Ascending aorta (tissue), 2 donors: ENCODE measurements around the gene MPO. TPM values are rescaled to one million over a fixed set of nuclear protein-coding genes. Genes with fewer than 3 reads are reported as not detected.

Source experiments
- DNase-seq, 2 donors: peaks; one replicate each; pipeline ENCODE4 v3.0.0-alpha.2; 2019; ENCODE audit warnings: low spot score in 2 of 2
- H3K27ac ChIP-seq, 2 donors: fragments of 200-600 bp; sonication (generic); one replicate each; pipeline ENCODE4 v1.5.1; 2016 to 2017; ENCODE audit warnings: mild to moderate bottlenecking in 1 of 2
- H3K27me3 ChIP-seq: fragments of 200-600 bp; sonication (generic); one replicate; pipeline ENCODE4 v1.5.1; 2017
- H3K36me3 ChIP-seq, 2 donors: fragments of 200-600 bp; sonication (generic); one replicate each; pipeline ENCODE4 v1.5.1; 2016
- H3K4me1 ChIP-seq, 2 donors: fragments of 200-600 bp; sonication (generic); one replicate each; pipeline ENCODE4 v1.5.1; 2016 to 2017; ENCODE audit warnings: mild to moderate bottlenecking in 1 of 2
- H3K4me3 ChIP-seq, 2 donors: fragments of 200-600 bp; sonication (generic); one replicate each; pipeline ENCODE4 v1.5.1; 2016 to 2017; ENCODE audit warnings: mild to moderate bottlenecking in 1 of 2
- H3K9me3 ChIP-seq, 2 donors: fragments of 200-600 bp; sonication (generic); one replicate each; pipeline ENCODE4 v1.5.1; 2016
- CTCF ChIP-seq, 3 experiments: fragments of 200-600 bp in 2 of 3; fragments of 450-650 bp in 1 of 3; sonication (generic) in 2 of 3; IDR thresholded peaks; one replicate each; pipeline ENCODE4 v1.5.1; 2016 to 2019; ENCODE audit warnings: antibody characterized with exemption in 3 of 3, mild to moderate bottlenecking in 1 of 3, moderate library complexity in 1 of 3
- intact Hi-C: fragments of 100-400 bp; cut with DNase I; formaldehyde crosslinking; loops from one replicate; pipeline ENCODE4 v1.15.1; 2023
- total RNA-seq: library from RNA; depleted of rRNA; stranded (reverse); fragments of >200 nt; gene quantifications from one replicate; pipeline ENCODE4 v1.1.0, GENCODE V29; 2016

MPO gene
- total RNA-seq, 1 donor from 2014 or later: 1.8 TPM

- no peak for DNase-seq
- Histone ChIP-seq H3K27ac (no peak overlapping the region), H3K9me3 (no peaks in the 10 kb centered on the region), H3K4me3 (no peak overlapping the region), H3K27me3 (no peaks in the 10 kb centered on the region), H3K36me3 (peaks cover 0 to 4% of the 10 kb centered on the region in 2 donors), H3K4me1 (no peaks in the 10 kb centered on the region)
- intact Hi-C loops: no loop called here
- no peak for TF ChIP-seq CTCF (IDR thresholded peaks at IDR 0.05)
These were observed 19.6 kb upstream of the MPO start for GRCh38 chr17:58300336-58300735.

- DNase-seq: no peak
- no peak overlapping the region for H3K27ac ChIP-seq
- intact Hi-C loops: no loop called here
- H3K4me3 ChIP-seq: no peak overlapping the region
- no peaks in the 10 kb centered on the region for H3K9me3 ChIP-seq
- H3K4me1 ChIP-seq: no peaks in the 10 kb centered on the region
- no peaks in the 10 kb centered on the region for H3K27me3 ChIP-seq
- no peaks in the 10 kb centered on the region for H3K36me3 ChIP-seq
- no peak for TF ChIP-seq CTCF (IDR thresholded peaks at IDR 0.05)
These were observed 13.3 kb upstream of the MPO start for GRCh38 chr17:58294034-58294433.

GRCh38 chr17:58291246-58291645 is 10.5 kb upstream of the MPO start:
- no peak for TF ChIP-seq CTCF (IDR thresholded peaks at IDR 0.05)
- H3K4me3 ChIP-seq: no peak overlapping the region
- DNase-seq: no peak
- H3K27ac ChIP-seq: no peak overlapping the region
- no peaks in the 10 kb centered on the region for H3K9me3 ChIP-seq
- intact Hi-C loops: no loop called here
- H3K27me3 ChIP-seq: no peaks in the 10 kb centered on the region
- no peaks in the 10 kb centered on the region for H3K4me1 ChIP-seq
- H3K36me3 ChIP-seq: no peaks in the 10 kb centered on the region

- TF ChIP-seq CTCF (IDR thresholded peaks at IDR 0.05): no peak
- no peaks in the 10 kb centered on the region for H3K4me1 ChIP-seq
- intact Hi-C loops: no loop called here
These were observed 9.1 kb upstream of the MPO start for GRCh38 chr17:58289869-58290268.

GRCh38 chr17:58285422-58285810 is 4.7 kb upstream of the MPO start:
- Histone ChIP-seq H3K27me3 (no peaks in the 10 kb centered on the region), H3K4me3 (no peak overlapping the region), H3K27ac (no peak overlapping the region), H3K9me3 (no peaks in the 10 kb centered on the region), H3K4me1 (no peaks in the 10 kb centered on the region), H3K36me3 (no peaks in the 10 kb centered on the region)
- intact Hi-C loops: no loop called here
- no peak for DNase-seq
- TF ChIP-seq CTCF (IDR thresholded peaks at IDR 0.05): no peak

More at GRCh38 chr17:58289869-58290268, 9.1 kb upstream of the MPO start:
- Histone ChIP-seq H3K9me3 (no peaks in the 10 kb centered on the region), H3K4me3 (no peak overlapping the region), H3K27me3 (no peaks in the 10 kb centered on the region), H3K36me3 (no peaks in the 10 kb centered on the region), H3K27ac (no peak overlapping the region)
- no peak for DNase-seq
